A673 (cell line): ENCODE results near the gene ATP6V0D1.

Experiments used
- EZH2 ChIP-seq: fragments of 200-600 bp; sonication (generic); IDR thresholded peaks from 2 replicates; pipeline ENCODE4 v1.6.1; 2017; ENCODE audit warnings: borderline replicate concordance, low read depth, mild to moderate bottlenecking, mixed read lengths, antibody characterized with exemption, low read length; ENCODE audit not compliant: poor library complexity, severe bottlenecking
- TF ChIP-seq, protein P1 (sequence below): fragments of 300-800, 200-600 bp; sonication (generic); conservative IDR thresholded peaks from 2 replicates; pipeline ENCODE4 v1.5.1; 2017; ENCODE audit warnings: low read depth, mild to moderate bottlenecking, antibody characterized with exemption, low read length, moderate library complexity, mixed read lengths

DNA sequence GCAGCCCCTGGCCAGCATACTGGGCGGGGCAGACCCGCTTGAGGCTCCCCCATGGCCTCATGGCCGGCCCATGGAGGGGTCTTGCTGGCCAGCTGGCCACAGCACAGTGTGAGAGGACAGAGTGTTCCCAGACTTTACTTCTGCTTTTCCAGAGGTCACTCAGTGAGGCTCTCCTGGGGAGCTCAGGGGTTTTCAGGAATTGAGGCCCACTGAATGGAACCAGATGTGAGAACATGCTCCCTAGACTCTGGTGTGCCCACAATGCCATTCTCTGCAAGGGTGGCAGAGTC is 21.2 kb downstream of the ATP6V0D1 start:
- TF ChIP-seq, protein P1, sequence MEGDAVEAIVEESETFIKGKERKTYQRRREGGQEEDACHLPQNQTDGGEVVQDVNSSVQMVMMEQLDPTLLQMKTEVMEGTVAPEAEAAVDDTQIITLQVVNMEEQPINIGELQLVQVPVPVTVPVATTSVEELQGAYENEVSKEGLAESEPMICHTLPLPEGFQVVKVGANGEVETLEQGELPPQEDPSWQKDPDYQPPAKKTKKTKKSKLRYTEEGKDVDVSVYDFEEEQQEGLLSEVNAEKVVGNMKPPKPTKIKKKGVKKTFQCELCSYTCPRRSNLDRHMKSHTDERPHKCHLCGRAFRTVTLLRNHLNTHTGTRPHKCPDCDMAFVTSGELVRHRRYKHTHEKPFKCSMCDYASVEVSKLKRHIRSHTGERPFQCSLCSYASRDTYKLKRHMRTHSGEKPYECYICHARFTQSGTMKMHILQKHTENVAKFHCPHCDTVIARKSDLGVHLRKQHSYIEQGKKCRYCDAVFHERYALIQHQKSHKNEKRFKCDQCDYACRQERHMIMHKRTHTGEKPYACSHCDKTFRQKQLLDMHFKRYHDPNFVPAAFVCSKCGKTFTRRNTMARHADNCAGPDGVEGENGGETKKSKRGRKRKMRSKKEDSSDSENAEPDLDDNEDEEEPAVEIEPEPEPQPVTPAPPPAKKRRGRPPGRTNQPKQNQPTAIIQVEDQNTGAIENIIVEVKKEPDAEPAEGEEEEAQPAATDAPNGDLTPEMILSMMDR = no peak
- no peak for TF ChIP-seq EZH2
